MG63 (cell line): ENCODE data around the gene LCE2D. TPM values are rescaled to one million over a fixed set of nuclear protein-coding genes. Genes with fewer than 3 reads are reported as not detected.
"Not testable (repeated sequence)": the region's sequence is repeated elsewhere in the genome, so short reads cannot be mapped to it uniquely, and the experiment has no call there.

Experiments used
- DNase-seq: peaks from one replicate; pipeline ENCODE4 v3.0.0-alpha.2; 2020
- H3K27me3 ChIP-seq: fragments of 250-450 bp; sonication (Bioruptor Pico); 2 replicates; pipeline ENCODE4 v1.5.1; 2020; ENCODE audit warnings: mild to moderate bottlenecking, moderate library complexity
- H3K36me3 ChIP-seq: fragments of 250-450 bp; sonication (Bioruptor Pico); 2 replicates; pipeline ENCODE4 v1.5.1; 2020; ENCODE audit warnings: mild to moderate bottlenecking, moderate library complexity
- H3K4me3 ChIP-seq: fragments of 250-450 bp; sonication (Bioruptor Pico); 2 replicates; pipeline ENCODE4 v1.5.1; 2020; ENCODE audit warnings: mild to moderate bottlenecking, moderate library complexity
- H3K9me3 ChIP-seq: fragments of 250-450 bp; sonication (Bioruptor Pico); 2 replicates; pipeline ENCODE4 v1.5.1; 2020; ENCODE audit warnings: mild to moderate bottlenecking, moderate library complexity
- total RNA-seq: library from RNA; depleted of rRNA; stranded (reverse); fragments of >200 nt; shearing (Covaris generic); gene quantifications from 2 replicates; pipeline ENCODE4 v1.2.3, GENCODE V29; 2014; ENCODE audit warnings: low replicate concordance; rRNA removed

The LCE2D gene
- total RNA-seq, 1 experiment from 2014 or later = not detected

DNA sequence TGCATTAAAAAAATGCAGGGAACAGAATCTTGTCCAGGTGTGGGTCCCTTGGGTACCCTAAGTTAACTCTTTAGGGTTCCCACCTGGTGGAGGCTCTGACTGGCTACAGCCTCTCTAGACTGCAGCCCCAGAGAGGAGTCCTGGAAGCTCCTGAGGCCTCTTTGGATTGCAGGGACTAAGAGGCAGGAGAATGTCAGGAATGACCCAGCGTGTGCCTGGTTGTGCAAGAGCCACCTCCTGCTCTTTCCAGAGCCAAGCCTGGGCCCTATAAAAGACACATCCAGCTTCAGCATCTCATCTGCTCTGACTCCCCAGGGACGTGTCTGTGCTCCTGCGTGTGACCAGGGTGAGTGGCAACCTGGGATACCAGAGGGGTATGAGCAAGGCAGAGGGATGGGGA, 11.8 kb downstream of the LCE2D start, which contains the start of gene LCE2C:
TSS of gene LCE2C (plus strand) at position 297 of the 400 bp plus-strand sequence. CDS start 737 bp downstream, outside the sequence.
- DNase-seq, H3K36me3 ChIP-seq, H3K27me3 ChIP-seq, H3K4me3 ChIP-seq, H3K9me3 ChIP-seq: not testable (repeated sequence)

DNA sequence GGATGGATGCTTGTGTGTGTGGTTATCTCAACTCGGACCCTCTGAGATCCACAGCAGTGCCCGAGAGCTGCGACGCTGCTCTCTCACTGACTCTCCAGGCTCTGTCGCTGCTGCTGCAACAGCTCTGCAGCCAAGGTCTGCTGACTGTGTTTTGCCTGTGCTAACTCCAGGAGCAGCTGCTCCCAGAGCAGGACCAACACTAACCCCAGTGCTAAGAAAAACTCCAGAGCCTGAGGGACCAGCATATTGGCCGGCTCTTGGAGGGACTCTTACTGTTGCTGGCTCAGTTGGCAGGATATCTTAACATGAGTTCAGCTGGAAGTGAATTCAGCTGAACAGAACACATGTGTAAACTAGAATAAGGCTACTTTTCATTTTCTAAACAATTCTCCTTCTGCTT, 16.3 kb downstream of the LCE2D start:
- no peak for DNase-seq
- no peak overlapping the region for H3K4me3 ChIP-seq
- H3K9me3 ChIP-seq = no peaks in the 10 kb centered on the region
- H3K27me3 ChIP-seq = peaks cover 8% of the 10 kb centered on the region
- no peaks in the 10 kb centered on the region for H3K36me3 ChIP-seq

DNA sequence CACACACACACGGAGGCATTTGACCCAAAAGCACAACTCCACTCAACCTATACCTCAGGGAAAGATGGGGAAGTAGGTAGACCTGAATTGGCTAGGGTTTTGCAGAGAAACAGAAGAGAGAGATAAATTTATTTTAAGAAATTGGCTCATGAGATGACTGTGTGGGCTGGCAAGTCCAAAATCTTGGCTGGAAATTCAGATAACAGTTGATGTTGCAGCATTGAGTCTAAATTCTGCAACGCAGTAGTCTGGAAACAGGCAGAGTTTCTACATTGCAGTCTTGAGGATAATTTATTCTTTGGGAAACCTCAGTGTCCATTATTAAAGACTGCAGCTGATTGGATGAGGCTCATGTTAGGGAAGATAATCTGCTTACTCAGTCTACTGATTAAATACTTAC, 18.4 kb downstream of the LCE2D start:
- H3K36me3 ChIP-seq = no peaks in the 10 kb centered on the region
- H3K27me3 ChIP-seq = peaks cover 10% of the 10 kb centered on the region
- DNase-seq = no peak
- H3K9me3 ChIP-seq = no peaks in the 10 kb centered on the region
- H3K4me3 ChIP-seq = no peak overlapping the region

DNA sequence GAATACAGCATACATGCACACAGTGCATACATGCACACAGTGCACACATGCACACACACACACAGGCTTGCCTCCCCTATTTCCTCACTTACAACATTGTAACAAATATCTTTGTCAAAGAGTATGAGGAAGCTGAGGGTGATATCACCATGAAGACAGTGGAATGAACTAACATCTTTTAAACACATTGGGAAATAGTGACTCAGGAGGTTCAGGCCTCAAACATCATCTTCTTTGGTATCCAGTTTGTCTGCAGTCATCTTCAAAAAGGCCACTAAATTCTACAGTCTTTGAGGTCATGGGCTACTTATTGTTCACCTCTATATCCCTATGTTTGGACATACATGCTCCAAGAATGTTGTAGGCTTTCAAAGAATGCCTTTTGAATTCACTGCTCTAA, 20.7 kb downstream of the LCE2D start:
- H3K36me3 ChIP-seq = no peaks in the 10 kb centered on the region
- H3K9me3 ChIP-seq = no peaks in the 10 kb centered on the region
- no peak overlapping the region for H3K4me3 ChIP-seq
- no peak for DNase-seq
- peaks cover 10% of the 10 kb centered on the region for H3K27me3 ChIP-seq

DNA sequence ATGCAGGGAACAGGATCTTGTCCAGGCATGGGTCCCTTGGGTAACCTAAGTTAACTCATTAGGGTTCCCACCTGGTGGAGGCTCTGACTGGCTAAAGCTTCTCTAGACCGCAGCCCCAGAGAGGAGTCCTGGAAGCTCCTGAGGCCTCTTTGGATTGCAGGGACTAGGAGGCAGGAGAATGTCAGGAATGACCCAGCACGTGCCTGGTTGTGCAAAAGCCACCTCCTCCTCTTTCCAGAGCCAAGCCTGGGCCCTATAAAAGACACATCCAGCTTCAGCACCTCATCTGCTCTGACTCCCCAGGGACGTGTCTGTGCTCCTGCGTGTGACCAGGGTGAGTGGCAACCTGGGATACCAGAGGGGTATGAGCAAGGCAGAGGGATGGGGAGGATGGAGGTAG, 22.6 kb downstream of the LCE2D start, which contains the start of gene LCE2B:
TSS of gene LCE2B (plus strand) at position 301 of the 400 bp plus-strand sequence. CDS start 721 bp downstream, outside the sequence.
- not testable (repeated sequence) for H3K9me3 ChIP-seq, H3K27me3 ChIP-seq, H3K36me3 ChIP-seq, H3K4me3 ChIP-seq, DNase-seq

DNA sequence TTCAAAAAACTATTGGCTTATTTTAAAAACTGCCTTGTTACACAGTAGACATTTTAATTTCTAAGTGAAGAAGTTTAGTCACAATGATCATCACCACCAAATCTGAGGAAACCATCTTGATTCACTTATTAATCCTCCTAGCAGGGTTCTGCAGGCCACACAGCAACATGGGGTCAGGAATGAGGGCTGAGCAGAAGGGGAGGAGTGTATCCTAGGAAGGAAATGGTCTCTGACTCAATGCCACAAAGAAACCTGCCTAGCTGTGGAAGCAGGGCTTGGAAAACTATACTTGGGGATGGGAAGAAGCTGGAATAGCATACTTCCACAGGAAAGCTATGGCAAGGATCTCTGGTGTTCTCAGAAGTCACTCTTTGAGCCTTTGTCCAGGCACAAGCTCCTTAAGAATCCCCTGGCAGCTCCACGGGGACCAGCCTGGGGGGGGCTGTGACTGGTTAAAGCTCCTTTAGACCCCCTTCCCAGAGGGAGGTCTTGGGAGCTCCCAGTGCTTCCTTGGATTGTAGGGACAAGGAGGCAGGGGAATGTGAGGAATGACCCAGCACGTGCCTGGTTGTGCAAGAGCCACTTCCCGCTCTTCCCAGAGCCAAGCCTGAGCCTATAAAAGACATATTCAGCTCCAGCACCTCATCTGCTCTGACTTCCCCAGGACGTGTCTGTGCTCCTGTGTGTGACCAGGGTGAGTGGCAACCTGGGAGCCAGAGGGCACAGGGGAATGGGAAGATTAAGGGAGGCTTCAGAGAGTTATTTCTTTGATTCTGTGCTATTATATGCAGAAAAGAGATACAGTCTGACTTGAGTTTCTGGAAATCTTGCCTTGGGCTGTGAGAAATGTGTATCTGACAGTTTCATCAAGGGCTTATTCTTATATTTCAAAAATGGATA, 34.8 kb downstream of the LCE2D start, which contains the start of gene LCE2A:
TSS of gene LCE2A (plus strand) at position 645 of the 900 bp plus-strand sequence. CDS start 557 bp downstream, outside the sequence.
- Histone ChIP-seq H3K27me3 (no peaks in the 10 kb centered on the region), H3K36me3 (no peaks in the 10 kb centered on the region), H3K9me3 (no peaks in the 10 kb centered on the region), H3K4me3 (no peak within 1 kb of the TSS)
- DNase-seq = no peak

DNA sequence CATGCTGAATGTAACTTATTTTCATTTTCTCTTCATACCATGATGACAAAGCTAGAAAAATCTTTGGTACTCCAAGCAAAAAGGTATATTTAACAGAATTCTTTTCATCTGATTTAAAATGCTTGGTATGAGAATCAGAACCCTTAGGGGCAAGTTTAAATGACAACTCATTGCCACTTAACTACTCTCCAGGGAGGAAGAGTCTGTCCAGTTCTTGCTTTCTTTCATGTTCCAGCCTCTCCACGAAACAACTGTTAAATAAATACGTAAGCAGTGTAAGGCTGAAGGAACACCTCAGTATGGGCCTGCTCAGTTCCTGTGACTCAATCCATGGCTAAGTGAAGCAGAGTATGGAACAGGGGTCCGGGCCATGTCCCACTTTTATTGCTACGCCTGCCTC, 36.6 kb downstream of the LCE2D start:
- no peaks in the 10 kb centered on the region for H3K27me3 ChIP-seq
- no peaks in the 10 kb centered on the region for H3K9me3 ChIP-seq
- no peak for DNase-seq
- H3K36me3 ChIP-seq = no peaks in the 10 kb centered on the region
- H3K4me3 ChIP-seq = no peak overlapping the region

DNA sequence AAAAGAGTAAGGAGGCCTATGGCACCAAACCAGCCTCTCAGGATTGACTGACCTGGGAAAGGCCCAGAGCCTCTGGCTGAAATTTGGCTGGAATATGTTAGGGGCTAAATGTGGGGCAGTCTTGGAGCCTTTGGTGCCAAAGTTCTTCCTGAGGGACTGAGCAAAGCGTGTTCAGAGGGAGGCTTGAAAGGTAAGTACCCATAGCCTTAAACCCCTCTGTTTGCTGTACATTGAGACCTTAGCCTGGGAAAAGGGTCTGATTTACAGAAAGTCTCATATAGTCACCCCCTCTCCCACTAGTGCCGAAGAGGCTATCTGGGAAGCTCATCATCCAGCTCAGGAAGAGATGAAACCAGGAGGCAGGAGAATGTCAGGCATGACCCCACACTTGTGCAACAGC, 44.7 kb downstream of the LCE2D start, which contains the start of gene LCE4A:
TSS of gene LCE4A (plus strand) at position 301 of the 400 bp plus-strand sequence. CDS start 916 bp downstream, outside the sequence.
- Histone ChIP-seq H3K9me3 (no peaks in the 10 kb centered on the region), H3K4me3 (no peak within 1 kb of the TSS), H3K27me3 (no peaks in the 10 kb centered on the region), H3K36me3 (no peaks in the 10 kb centered on the region)
- no peak for DNase-seq

Other genes with a start within 250 kb of the LCE2D start
- not detected in 2 replicates for gene CRNN, start 249.1 kb upstream of the LCE2D start, total RNA-seq
- gene LCE5A, start 152.6 kb upstream of the LCE2D start, total RNA-seq = not detected in 2 replicates
- gene CRCT1, start 148.9 kb upstream of the LCE2D start, total RNA-seq = not detected in 2 replicates
- gene LCE3E, start 96.6 kb upstream of the LCE2D start, total RNA-seq = not detected in 2 replicates
- gene LCE3D, start 82.9 kb upstream of the LCE2D start, total RNA-seq = not detected in 2 replicates
- not detected in 2 replicates for gene LCE3C, start 63.1 kb upstream of the LCE2D start, total RNA-seq
- not detected in 2 replicates for gene LCE3B, start 49.6 kb upstream of the LCE2D start, total RNA-seq
- gene LCE3A, start 40.3 kb upstream of the LCE2D start, total RNA-seq = not detected in 2 replicates
- gene LCE2C, start 11.9 kb downstream of the LCE2D start, total RNA-seq = not detected in 2 replicates
- not detected in 2 replicates for gene LCE2B, start 22.7 kb downstream of the LCE2D start, total RNA-seq
- gene LCE2A, start 35.0 kb downstream of the LCE2D start, total RNA-seq = not detected in 2 replicates
- gene LCE4A, start 44.8 kb downstream of the LCE2D start, total RNA-seq = not detected in 2 replicates
- gene KPRP, start 94.6 kb downstream of the LCE2D start, total RNA-seq = not detected in 2 replicates
- not detected in 2 replicates for gene LCE1F, start 111.8 kb downstream of the LCE2D start, total RNA-seq
- gene LCE1E, start 122.9 kb downstream of the LCE2D start, total RNA-seq = not detected in 2 replicates
- not detected in 2 replicates for gene LCE1D, start 133.3 kb downstream of the LCE2D start, total RNA-seq
- not detected in 2 replicates for gene LCE1C, start 143.3 kb downstream of the LCE2D start, total RNA-seq
- gene LCE1B, start 148.6 kb downstream of the LCE2D start, total RNA-seq = not detected in 2 replicates
- gene LCE1A, start 164.1 kb downstream of the LCE2D start, total RNA-seq = not detected in 2 replicates
- not detected in 2 replicates for gene LCE6A, start 179.5 kb downstream of the LCE2D start, total RNA-seq
- not detected in 2 replicates for gene LCE7A, start 196.6 kb downstream of the LCE2D start, total RNA-seq
- gene SMCP, start 214.9 kb downstream of the LCE2D start, total RNA-seq = not detected in 2 replicates
- not detected in 2 replicates for gene IVL, start 245.2 kb downstream of the LCE2D start, total RNA-seq